D721Med (cell line): Measurements from ENCODE around the gene FTO.

Experiments
- DNase-seq: peaks from one replicate; pipeline ENCODE4 v3.0.0; 2011; ENCODE audit warnings: low spot score; ENCODE audit not compliant: insufficient read length
- FAIRE-seq: peaks from 2 replicates; lab custom pipeline; 2011; peaks lifted over from hg19 to GRCh38; lab: Jason Lieb, UNC
- CTCF ChIP-seq: IDR thresholded peaks from 2 replicates; pipeline ENCODE4 v1.5.1; 2012; ENCODE audit warnings: mild to moderate bottlenecking, control low read depth; ENCODE audit not compliant: insufficient read depth; ENCODE audit errors: missing control alignments

FTO gene

GRCh38 chr16:54116124-54116655 lies 412.2 kb downstream of the FTO start:
- FAIRE-seq: no peak
- TF ChIP-seq CTCF: no peak
- DNase-seq: no peak

- no peak for FAIRE-seq
- no peak for DNase-seq
- TF ChIP-seq CTCF: no peak
These were observed 414.9 kb downstream of the FTO start for GRCh38 chr16:54118846-54119245.

- no peak for FAIRE-seq
- TF ChIP-seq CTCF: no peak
- no peak for DNase-seq
These were observed 417.0 kb downstream of the FTO start for GRCh38 chr16:54120846-54121480.

GRCh38 chr16:54121539-54122295 lies 417.8 kb downstream of the FTO start:
- DNase-seq (no peak), FAIRE-seq (no peak)
- no peak for TF ChIP-seq CTCF

DNA sequence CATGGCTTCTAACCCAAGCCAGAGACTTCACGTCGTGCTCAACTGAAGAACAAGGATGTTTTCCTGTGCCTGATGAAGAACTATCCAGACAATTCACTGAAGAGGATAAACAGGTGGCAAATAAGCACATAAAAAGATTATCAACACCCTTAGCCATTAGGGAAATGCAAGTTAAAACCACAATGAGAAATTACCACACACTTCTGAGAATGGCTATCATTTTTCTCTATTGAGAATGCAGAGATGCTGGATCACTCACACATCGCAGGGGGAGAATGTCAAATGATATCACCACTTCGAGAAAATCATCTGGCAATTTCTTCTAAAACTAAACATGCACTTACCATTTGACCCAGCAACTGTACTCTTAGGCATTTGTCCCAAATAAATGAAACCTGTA lies 419.8 kb downstream of the FTO start:
- FAIRE-seq (no peak), DNase-seq (no peak)
- TF ChIP-seq CTCF: no peak

DNA sequence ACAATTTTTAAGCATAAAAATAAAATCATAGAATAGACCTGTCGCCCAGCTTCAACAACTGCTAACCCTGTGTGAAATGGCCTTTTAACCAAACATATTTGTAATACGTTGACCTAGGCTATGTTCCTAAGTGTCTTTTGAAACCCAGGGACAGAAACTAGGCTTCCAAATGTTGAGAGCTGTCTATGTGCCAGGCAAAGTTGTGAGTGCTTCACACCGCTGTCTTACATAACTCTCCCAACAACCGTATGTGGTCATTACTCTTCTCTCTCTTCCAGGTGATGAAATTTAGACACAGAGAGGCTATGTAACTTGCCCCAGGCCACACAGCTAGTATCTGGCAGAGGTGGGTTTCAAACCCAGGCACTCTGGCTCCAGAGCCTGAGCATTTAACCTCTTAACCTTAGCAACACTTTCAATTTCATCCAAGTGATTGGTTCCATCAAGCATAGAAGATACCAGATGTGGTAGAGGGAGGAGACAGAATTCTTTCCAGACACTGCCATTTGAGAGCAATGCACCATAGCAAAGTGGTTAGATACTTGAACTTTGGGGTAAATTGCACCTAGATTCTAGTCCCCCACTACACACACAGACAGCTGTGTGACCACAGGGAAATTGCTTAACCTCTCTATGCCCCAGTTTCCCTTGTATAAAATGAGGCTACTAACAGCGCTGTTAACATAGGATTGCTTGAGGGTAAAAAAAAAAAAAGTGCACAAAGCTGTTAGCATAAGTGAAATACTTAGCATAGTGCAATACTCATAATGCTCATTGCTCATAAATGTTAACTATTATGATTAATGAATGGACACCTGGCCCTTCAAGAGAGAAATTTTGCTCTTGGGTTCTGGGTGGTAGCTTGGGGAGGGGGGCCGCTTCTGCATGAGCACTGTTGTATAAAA lies 422.0 kb downstream of the FTO start:
- TF ChIP-seq CTCF: no peak
- no peak for DNase-seq
- no peak for FAIRE-seq
